Neural cell (in vitro differentiated cells): ENCODE data around the gene EDNRB.

ENCODE experiments used
- EP300 ChIP-seq: fragments of 450-650 bp; conservative IDR thresholded peaks from 2 replicates; pipeline ENCODE4 v1.6.1; 2014; ENCODE audit warnings: antibody characterized with exemption, mild to moderate bottlenecking, moderate library complexity; ENCODE audit not compliant: poor library complexity, severe bottlenecking
- EZH2 ChIP-seq: fragments of 200-600, 300-800 bp; shearing (Covaris generic), sonication (generic); IDR thresholded peaks from 2 replicates; pipeline ENCODE4 v1.6.1; 2014; ENCODE audit warnings: antibody characterized with exemption, low read length, borderline replicate concordance, mild to moderate bottlenecking; ENCODE audit not compliant: insufficient read depth, poor library complexity, severe bottlenecking
- POLR2AphosphoS5 ChIP-seq: IDR thresholded peaks from 2 replicates; pipeline ENCODE4 v1.6.1; 2012
- TAF1 ChIP-seq: IDR thresholded peaks from 2 replicates; pipeline ENCODE4 v1.6.1; 2012; ENCODE audit warnings: low read depth
- TF ChIP-seq, protein P1 (sequence below): fragments of 450-650 bp; IDR thresholded peaks from 2 replicates; pipeline ENCODE4 v1.5.1; 2014; ENCODE audit warnings: antibody characterized with exemption, mild to moderate bottlenecking, moderate library complexity; ENCODE audit not compliant: poor library complexity, severe bottlenecking

DNA sequence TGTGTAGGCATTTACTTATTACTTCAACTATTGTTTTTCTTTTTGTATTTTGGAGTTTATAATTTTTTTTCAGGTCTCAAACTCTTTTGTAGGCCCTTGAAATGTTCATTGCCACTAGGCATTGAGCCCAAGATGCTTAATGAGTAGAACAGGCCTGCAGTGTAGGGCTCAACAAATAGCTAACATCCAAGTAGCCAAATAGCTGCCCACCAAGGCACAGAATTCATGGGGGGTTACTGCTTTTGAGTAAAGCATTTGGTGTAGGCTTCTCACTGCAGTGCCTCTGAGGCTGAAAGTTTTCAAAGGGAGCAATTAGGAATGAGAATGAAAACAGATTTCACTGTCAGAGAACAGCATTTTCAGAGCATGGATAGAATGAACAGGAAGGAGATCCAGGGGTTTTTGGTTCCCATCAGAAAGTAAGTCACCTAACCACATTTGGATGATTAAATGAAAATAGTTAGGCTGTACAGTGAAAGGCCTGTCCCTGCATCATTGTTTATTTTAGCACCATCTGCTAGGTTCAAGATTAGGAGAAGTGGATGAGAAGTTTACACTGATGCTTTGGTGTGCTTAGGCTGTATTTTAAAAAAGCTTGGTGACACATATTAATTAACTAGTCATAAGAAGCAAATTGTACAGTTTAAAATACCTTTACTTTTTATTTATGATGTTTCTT, 61.0 kb downstream of the EDNRB start:
- TF ChIP-seq, protein P1, sequence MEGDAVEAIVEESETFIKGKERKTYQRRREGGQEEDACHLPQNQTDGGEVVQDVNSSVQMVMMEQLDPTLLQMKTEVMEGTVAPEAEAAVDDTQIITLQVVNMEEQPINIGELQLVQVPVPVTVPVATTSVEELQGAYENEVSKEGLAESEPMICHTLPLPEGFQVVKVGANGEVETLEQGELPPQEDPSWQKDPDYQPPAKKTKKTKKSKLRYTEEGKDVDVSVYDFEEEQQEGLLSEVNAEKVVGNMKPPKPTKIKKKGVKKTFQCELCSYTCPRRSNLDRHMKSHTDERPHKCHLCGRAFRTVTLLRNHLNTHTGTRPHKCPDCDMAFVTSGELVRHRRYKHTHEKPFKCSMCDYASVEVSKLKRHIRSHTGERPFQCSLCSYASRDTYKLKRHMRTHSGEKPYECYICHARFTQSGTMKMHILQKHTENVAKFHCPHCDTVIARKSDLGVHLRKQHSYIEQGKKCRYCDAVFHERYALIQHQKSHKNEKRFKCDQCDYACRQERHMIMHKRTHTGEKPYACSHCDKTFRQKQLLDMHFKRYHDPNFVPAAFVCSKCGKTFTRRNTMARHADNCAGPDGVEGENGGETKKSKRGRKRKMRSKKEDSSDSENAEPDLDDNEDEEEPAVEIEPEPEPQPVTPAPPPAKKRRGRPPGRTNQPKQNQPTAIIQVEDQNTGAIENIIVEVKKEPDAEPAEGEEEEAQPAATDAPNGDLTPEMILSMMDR: no peak
- no peak for TF ChIP-seq POLR2AphosphoS5
- no peak for TF ChIP-seq EZH2
- no peak for TF ChIP-seq TAF1
- TF ChIP-seq EP300: no peak
